Measurements from ENCODE around the gene VGLL3. TPM values are rescaled to one million over a fixed set of nuclear protein-coding genes. Genes with fewer than 3 reads are reported as not detected.

The VGLL3 gene
- total and polyA plus RNA-seq, 5 donors from 2014 or later = 0.05 TPM; not detected in 4

DNA sequence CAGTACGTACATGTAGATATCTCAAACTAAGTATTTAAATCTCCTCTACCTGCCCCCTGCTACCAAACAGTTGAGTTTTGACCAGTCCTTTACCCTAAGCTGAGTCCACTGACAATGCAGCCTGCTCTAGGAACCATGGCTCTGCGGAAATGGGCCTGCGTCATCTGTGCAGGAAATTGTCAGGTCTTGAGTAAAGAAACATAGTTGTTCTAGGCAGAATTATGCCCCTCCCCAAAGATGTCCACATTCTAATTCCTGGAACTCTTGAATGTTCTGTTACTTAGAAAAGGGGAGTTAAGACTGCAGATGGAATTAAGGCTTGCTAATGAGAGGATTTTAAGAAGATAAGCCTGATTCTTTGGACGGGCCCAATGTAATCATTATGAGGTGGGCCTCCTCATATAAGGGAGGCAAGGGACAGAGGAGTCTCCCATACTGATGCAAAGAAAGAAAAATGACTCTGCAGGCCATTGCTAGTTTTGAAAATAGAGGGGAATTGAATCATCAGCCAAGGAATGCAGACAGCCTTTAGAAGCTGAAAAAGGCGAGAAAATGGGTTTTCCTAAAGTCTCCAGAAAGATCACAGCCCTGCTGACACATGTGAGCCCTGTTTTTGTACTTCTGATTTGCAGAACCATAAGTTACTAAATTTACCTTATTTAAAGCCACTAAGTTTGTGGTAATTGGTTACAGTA, 5.5 kb upstream of the VGLL3 start:
- no peak overlapping the region for H3K4me3 ChIP-seq (ENCODE audit: low read depth, low read length)
- no peaks in the 10 kb centered on the region for H3K36me3 ChIP-seq (ENCODE audit: control insufficient read depth, insufficient read depth, low read length)
- no peaks in the 10 kb centered on the region for H3K9me3 ChIP-seq (ENCODE audit: control insufficient read depth in 2 of 2, low read length in 2 of 2)
- H3K27ac ChIP-seq (ENCODE audit: insufficient read depth, low read length, poor library complexity, severe bottlenecking) = no peak overlapping the region
- H3K9me3 Mint-ChIP-seq = peaks cover 0 to 9% (median 2%) of the 10 kb centered on the region in 7 donors
- no peak for ATAC-seq (ENCODE audit: low read depth in 2 of 2)
- no peaks in the 10 kb centered on the region for H3K4me1 ChIP-seq (ENCODE audit: control insufficient read depth, insufficient read depth, low read length, poor library complexity, severe bottlenecking)
- no peaks in the 10 kb centered on the region for H3K4me1 Mint-ChIP-seq
- H3K36me3 Mint-ChIP-seq = no peaks in the 10 kb centered on the region
- peaks cover 12% of the 10 kb centered on the region for H3K27me3 Mint-ChIP-seq
- no peak overlapping the region for H3K27ac Mint-ChIP-seq
- H3K4me3 Mint-ChIP-seq = no peak overlapping the region
- peaks cover 3% of the 10 kb centered on the region for H3K27me3 ChIP-seq (ENCODE audit: control insufficient read depth, insufficient read depth, low read length)
- DNase-seq = no peak

DNA sequence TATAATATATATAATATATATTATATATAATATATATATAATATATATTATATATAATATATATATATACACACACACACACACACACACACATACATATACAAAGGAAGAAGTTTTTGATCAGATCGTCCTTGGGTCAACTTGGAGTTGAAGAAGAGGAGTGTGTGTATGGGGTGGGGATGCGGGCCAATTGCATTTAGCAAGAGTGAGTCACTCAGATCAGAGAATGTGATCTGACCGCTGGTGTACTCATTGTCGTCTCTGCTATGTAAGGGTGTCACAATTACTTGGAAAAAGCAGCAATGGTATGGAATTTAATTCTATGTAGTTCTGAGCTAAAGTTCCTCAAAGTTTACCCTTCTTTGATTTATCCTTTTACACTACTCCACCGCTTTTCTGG, 4.6 kb upstream of the VGLL3 start:
- no peak for DNase-seq
- H3K27ac ChIP-seq (ENCODE audit: insufficient read depth, low read length, poor library complexity, severe bottlenecking) = no peak overlapping the region
- no peak overlapping the region for H3K4me3 ChIP-seq (ENCODE audit: low read depth, low read length)
- H3K27ac Mint-ChIP-seq = no peak overlapping the region
- H3K4me1 Mint-ChIP-seq = no peaks in the 10 kb centered on the region
- H3K36me3 ChIP-seq (ENCODE audit: control insufficient read depth, insufficient read depth, low read length) = no peaks in the 10 kb centered on the region
- H3K36me3 Mint-ChIP-seq = no peaks in the 10 kb centered on the region
- no peak overlapping the region for H3K4me3 Mint-ChIP-seq
- H3K27me3 ChIP-seq (ENCODE audit: control insufficient read depth, insufficient read depth, low read length) = peaks cover 4% of the 10 kb centered on the region
- no peaks in the 10 kb centered on the region for H3K9me3 ChIP-seq (ENCODE audit: control insufficient read depth in 2 of 2, low read length in 2 of 2)
- ATAC-seq (ENCODE audit: low read depth in 2 of 2) = no peak
- H3K27me3 Mint-ChIP-seq = peaks cover 12% of the 10 kb centered on the region
- peaks cover 0 to 9% (median 2%) of the 10 kb centered on the region in 7 donors for H3K9me3 Mint-ChIP-seq
- H3K4me1 ChIP-seq (ENCODE audit: control insufficient read depth, insufficient read depth, low read length, poor library complexity, severe bottlenecking) = no peaks in the 10 kb centered on the region

DNA sequence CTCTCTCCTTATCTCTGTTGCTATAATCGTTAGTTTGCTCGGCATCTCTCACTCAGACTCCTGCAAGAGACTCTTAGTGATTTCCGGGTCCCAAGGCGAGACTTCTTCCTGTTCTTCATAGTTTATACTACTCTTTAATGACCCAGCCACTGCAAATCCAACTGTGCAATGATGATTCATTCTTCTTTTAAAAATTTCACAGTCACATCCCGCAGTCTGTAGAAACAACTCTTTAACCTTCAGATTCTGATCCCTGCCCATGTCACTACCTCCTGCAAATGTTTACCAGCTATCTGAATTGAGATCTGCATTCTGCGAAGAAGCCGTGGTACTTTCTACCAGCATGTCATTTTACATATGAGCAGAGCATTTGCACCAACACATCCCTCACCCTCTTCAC, 2.8 kb upstream of the VGLL3 start:
- Mint-ChIP-seq H3K4me3 (no peak overlapping the region), H3K27ac (no peak overlapping the region), H3K9me3 (peaks cover 0 to 9% (median 3%) of the 10 kb centered on the region in 7 donors), H3K27me3 (peaks cover 21% of the 10 kb centered on the region), H3K4me1 (peaks cover 0 to 5% (median 2%) of the 10 kb centered on the region in 4 donors), H3K36me3 (no peaks in the 10 kb centered on the region)
- no peak overlapping the region for H3K4me3 ChIP-seq (ENCODE audit: low read depth, low read length)
- H3K27me3 ChIP-seq (ENCODE audit: control insufficient read depth, insufficient read depth, low read length) = peaks cover 4% of the 10 kb centered on the region
- no peaks in the 10 kb centered on the region for H3K9me3 ChIP-seq (ENCODE audit: control insufficient read depth in 2 of 2, low read length in 2 of 2)
- no peak for ATAC-seq (ENCODE audit: low read depth in 2 of 2)
- H3K27ac ChIP-seq (ENCODE audit: insufficient read depth, low read length, poor library complexity, severe bottlenecking) = no peak overlapping the region
- no peaks in the 10 kb centered on the region for H3K4me1 ChIP-seq (ENCODE audit: control insufficient read depth, insufficient read depth, low read length, poor library complexity, severe bottlenecking)
- DNase-seq = no peak
- no peaks in the 10 kb centered on the region for H3K36me3 ChIP-seq (ENCODE audit: control insufficient read depth, insufficient read depth, low read length)

DNA sequence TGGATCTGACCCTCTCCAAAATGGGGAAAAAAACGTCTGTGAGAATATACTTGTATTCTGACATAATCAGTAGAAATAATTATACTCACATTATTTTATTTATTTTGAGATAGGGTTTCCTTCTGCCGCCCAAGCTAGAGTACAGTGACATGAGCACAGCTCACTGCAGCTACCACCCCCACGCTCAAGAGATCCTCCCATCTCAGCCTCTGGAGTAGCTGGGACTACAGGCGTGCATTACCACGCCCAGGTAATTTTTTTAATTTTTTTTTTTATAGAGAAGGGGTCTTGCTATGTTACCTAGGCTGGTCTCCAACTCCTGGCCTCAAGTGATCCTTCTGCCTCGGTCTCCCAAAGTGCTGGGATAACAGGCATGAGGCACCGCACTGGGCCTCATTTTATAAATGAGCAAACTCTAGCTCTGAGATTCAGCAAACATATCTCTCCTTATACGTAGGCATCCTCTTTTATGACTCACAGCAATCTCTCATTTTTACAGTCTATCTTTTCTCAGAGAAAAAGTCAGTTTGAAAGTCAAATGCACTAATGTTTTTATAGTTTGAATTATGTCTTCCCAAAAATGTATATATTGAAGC, 989 bp upstream of the VGLL3 start:
- no peak for DNase-seq
- no peak overlapping the region for H3K27ac Mint-ChIP-seq
- H3K27me3 Mint-ChIP-seq = peaks cover 21% of the 10 kb centered on the region
- no peaks in the 10 kb centered on the region for H3K4me1 ChIP-seq (ENCODE audit: control insufficient read depth, insufficient read depth, low read length, poor library complexity, severe bottlenecking)
- H3K36me3 Mint-ChIP-seq = no peaks in the 10 kb centered on the region
- H3K9me3 ChIP-seq (ENCODE audit: control insufficient read depth in 2 of 2, low read length in 2 of 2) = no peaks in the 10 kb centered on the region
- no peak overlapping the region for H3K27ac ChIP-seq (ENCODE audit: insufficient read depth, low read length, poor library complexity, severe bottlenecking)
- H3K27me3 ChIP-seq (ENCODE audit: control insufficient read depth, insufficient read depth, low read length) = peaks cover 4% of the 10 kb centered on the region
- peaks cover 0 to 5% (median 2%) of the 10 kb centered on the region in 4 donors for H3K4me1 Mint-ChIP-seq
- no peak overlapping the region for H3K4me3 ChIP-seq (ENCODE audit: low read depth, low read length)
- no peak for ATAC-seq (ENCODE audit: low read depth in 2 of 2)
- H3K4me3 Mint-ChIP-seq = no peak overlapping the region
- H3K9me3 Mint-ChIP-seq = peaks cover 0 to 9% (median 3%) of the 10 kb centered on the region in 7 donors
- H3K36me3 ChIP-seq (ENCODE audit: control insufficient read depth, insufficient read depth, low read length) = no peaks in the 10 kb centered on the region

DNA sequence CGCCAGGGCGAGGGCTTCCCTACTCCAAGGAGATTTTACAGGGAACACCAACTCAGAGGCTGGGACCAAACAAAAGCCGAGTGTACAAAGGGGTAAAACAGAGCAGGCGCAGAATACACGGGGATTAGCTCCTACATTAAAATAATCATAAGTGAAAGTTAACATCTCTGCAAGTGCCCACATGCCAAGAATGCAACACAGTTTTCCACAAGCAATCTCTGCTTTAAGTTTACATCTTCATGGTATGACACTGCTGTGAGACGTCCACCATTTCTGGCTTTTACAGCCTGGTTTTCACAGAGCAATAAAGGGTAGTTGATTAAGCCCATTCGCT, 500 bp upstream of the VGLL3 start:
- DNase-seq (no peak), ATAC-seq (ENCODE audit: low read depth in 2 of 2) (no peak)
- peaks cover 21% of the 10 kb centered on the region for H3K27me3 Mint-ChIP-seq
- H3K36me3 Mint-ChIP-seq = no peaks in the 10 kb centered on the region
- H3K27ac Mint-ChIP-seq = no peak overlapping the region
- H3K4me1 Mint-ChIP-seq = peaks cover 0 to 5% (median 2%) of the 10 kb centered on the region in 4 donors
- H3K4me1 ChIP-seq (ENCODE audit: control insufficient read depth, insufficient read depth, low read length, poor library complexity, severe bottlenecking) = no peaks in the 10 kb centered on the region
- no peak overlapping the region for H3K4me3 Mint-ChIP-seq
- H3K4me3 ChIP-seq (ENCODE audit: low read depth, low read length) = no peak overlapping the region
- peaks cover 4% of the 10 kb centered on the region for H3K27me3 ChIP-seq (ENCODE audit: control insufficient read depth, insufficient read depth, low read length)
- no peaks in the 10 kb centered on the region for H3K36me3 ChIP-seq (ENCODE audit: control insufficient read depth, insufficient read depth, low read length)
- H3K9me3 Mint-ChIP-seq = peaks cover 0 to 9% (median 3%) of the 10 kb centered on the region in 7 donors
- H3K9me3 ChIP-seq (ENCODE audit: control insufficient read depth in 2 of 2, low read length in 2 of 2) = no peaks in the 10 kb centered on the region
- no peak overlapping the region for H3K27ac ChIP-seq (ENCODE audit: insufficient read depth, low read length, poor library complexity, severe bottlenecking)

DNA sequence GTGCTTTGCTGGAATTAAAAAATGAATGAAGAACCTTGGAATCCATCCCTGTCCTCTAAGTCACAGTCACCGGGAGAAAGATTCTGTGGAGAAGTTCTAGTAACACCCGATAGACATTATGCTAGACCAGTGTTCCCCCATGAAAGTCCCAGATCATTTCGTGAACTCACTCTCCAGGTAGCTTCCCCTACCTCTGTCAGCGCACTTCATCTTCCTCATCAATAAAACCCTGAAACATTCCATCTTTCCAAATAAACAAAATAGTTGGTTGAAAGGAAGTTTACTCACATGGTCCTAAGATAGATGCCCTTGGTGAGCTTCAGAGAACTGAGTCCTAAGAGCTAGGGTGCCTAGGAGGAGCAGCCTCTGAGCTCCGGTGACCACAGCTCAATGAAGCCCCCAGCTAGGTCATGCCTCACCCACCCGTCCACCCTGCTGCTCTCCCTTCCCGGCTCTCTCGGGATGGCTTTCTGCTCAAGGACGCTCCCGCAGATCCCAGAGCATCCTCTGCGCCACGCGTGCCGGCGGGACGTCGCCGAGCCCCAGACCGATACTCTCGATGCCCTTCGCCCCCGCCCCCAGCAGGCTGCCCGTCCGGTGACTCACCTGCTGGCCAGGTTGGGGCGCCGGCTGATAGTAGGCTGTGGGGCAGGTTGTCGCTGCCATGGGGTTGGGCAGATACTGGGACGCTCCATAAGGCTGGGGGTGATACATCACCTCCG, 776 bp downstream of the VGLL3 start:
- ATAC-seq (ENCODE audit: low read depth in 2 of 2) (no peak), DNase-seq (no peak)
- Mint-ChIP-seq H3K36me3 (no peaks in the 10 kb centered on the region), H3K27ac (no peak overlapping the region), H3K9me3 (peaks cover 0 to 9% (median 0%) of the 10 kb centered on the region in 7 donors), H3K27me3 (peaks cover 21% of the 10 kb centered on the region), H3K4me1 (peaks cover 0 to 5% (median 2%) of the 10 kb centered on the region in 4 donors), H3K4me3 (no peak overlapping the region)
- H3K36me3 ChIP-seq (ENCODE audit: control insufficient read depth, insufficient read depth, low read length) = no peaks in the 10 kb centered on the region
- no peaks in the 10 kb centered on the region for H3K4me1 ChIP-seq (ENCODE audit: control insufficient read depth, insufficient read depth, low read length, poor library complexity, severe bottlenecking)
- no peak overlapping the region for H3K27ac ChIP-seq (ENCODE audit: insufficient read depth, low read length, poor library complexity, severe bottlenecking)
- H3K4me3 ChIP-seq (ENCODE audit: low read depth, low read length) = no peak overlapping the region
- peaks cover 4% of the 10 kb centered on the region for H3K27me3 ChIP-seq (ENCODE audit: control insufficient read depth, insufficient read depth, low read length)
- H3K9me3 ChIP-seq (ENCODE audit: control insufficient read depth in 2 of 2, low read length in 2 of 2) = no peaks in the 10 kb centered on the region

DNA sequence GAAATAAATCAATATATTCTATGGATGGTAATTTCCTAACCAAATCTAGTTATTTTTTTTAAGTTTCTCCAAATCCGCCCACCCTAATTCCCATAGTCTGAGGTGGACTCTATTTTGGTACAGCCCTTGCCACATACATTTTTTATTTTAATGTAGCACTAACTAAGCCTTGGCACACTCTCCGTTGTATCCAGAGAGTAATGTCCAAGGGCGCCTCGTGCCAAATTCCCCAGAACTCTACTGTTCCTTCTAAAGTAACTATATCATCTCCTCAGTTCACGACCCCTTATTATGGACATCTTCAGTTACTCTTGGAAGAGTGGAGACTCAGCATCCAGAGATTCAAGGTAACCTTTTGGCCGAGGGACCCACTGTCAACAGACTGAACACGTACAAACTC, 1.3 kb downstream of the VGLL3 start:
- DNase-seq = no peak
- no peak overlapping the region for H3K4me3 ChIP-seq (ENCODE audit: low read depth, low read length)
- H3K4me3 Mint-ChIP-seq = no peak overlapping the region

More for the DNA sequence above, 1.3 kb downstream of the VGLL3 start:
- Mint-ChIP-seq H3K36me3 (no peaks in the 10 kb centered on the region), H3K9me3 (peaks cover 0 to 9% (median 0%) of the 10 kb centered on the region in 7 donors), H3K4me1 (peaks cover 0 to 5% (median 2%) of the 10 kb centered on the region in 4 donors), H3K27ac (no peak overlapping the region), H3K27me3 (peaks cover 21% of the 10 kb centered on the region)
- Histone ChIP-seq H3K36me3 (ENCODE audit: control insufficient read depth, insufficient read depth, low read length) (no peaks in the 10 kb centered on the region), H3K9me3 (ENCODE audit: control insufficient read depth in 2 of 2, low read length in 2 of 2) (no peaks in the 10 kb centered on the region), H3K27me3 (ENCODE audit: control insufficient read depth, insufficient read depth, low read length) (peaks cover 4% of the 10 kb centered on the region), H3K4me1 (ENCODE audit: control insufficient read depth, insufficient read depth, low read length, poor library complexity, severe bottlenecking) (no peaks in the 10 kb centered on the region), H3K27ac (ENCODE audit: insufficient read depth, low read length, poor library complexity, severe bottlenecking) (no peak overlapping the region)
- ATAC-seq (ENCODE audit: low read depth in 2 of 2) = no peak
